Activated CD8-positive, alpha-beta memory T cell treated with anti-CD3 and anti-CD28 coated beads for 36 hours (primary cell): Measurements from ENCODE around the gene KANK3. TPM values are rescaled to one million over a fixed set of nuclear protein-coding genes. Genes with fewer than 3 reads are reported as not detected.
"Not testable (repeated sequence)": the region's sequence is repeated elsewhere in the genome, so short reads cannot be mapped to it uniquely, and the experiment has no call there.

Experiments used
- CTCF ChIA-PET: fragments of 350-600 bp; sonication (Branson Sonifier 250); formaldehyde crosslinking; loops from one replicate; lab custom pipeline; 2021; ENCODE audit warnings: antibody characterized with exemption; lab: Charles Lee
- POLR2A ChIA-PET: fragments of 350-600 bp; sonication (Branson Sonifier 250); formaldehyde crosslinking; loops from one replicate; lab custom pipeline; 2021; ENCODE audit warnings: antibody characterized with exemption; lab: Charles Lee
- total RNA-seq, 2 experiments: library from RNA; stranded (reverse); gene quantifications; one replicate each; pipeline ENCODE4 v1.2.3, GENCODE V29; 2021

The KANK3 gene
- total RNA-seq, 2 experiments from 2014 or later: 1.0 TPM

DNA sequence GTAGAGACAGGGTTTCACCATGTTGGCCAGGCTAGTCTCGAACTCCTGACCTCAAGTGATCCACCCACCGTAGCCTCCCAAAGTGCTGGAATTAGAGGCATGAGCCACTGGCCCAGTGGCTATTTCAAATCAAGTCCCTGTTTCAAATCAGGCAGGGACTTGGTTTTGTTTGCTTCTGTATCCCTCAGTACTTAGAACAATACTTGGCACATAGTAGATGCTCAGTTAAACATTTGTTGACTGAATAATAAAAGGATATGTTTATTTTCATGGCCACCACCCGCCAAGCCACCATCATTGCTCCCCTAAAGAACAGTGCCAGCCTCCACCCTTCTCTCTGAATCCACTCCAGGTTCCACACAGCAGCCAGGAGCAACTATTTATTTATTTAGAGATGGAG lies 17.6 kb downstream of the KANK3 start:
- POLR2A ChIA-PET: no interaction called here
- CTCF ChIA-PET: no interaction called here

DNA sequence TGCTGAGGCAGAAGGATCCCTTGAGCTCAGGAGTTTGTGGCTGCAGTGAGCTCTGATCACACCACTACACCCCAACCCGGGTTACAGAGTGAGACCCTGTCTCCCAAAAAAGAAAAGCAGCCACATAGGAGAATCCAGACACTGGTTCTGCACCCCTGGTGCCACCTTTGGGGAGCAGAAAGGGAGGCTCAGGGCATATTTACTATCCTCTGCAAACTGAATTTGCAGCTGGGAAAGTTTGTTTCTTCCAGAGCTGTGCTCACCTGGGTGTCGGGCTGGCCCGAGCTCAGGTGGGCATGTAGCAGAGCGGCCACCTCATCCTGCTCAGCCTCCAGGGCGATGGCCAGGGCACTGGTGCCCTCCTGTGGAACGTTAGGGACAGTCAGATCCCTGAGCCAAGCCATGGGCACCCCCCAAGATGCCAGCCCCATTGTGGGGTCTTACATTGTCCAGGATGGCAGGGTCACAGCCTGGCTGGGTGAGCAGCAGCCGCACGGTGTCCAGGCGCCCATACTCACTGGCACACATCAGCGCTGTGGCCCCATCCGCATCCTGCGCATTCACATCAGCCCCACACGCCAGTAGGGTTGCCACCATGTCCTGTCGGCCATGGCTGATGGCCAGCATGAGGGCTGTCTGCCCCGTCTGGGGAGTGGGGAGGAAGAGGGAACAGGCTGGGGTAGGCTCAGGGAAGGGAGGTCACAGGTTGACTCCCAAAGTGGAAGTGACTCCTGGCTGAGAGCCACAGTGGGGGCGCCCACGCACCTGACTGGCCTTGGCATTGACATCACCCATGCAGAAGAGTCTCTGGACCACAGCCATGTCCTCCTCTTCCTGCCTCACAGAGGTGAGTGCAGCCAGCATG lies 18.6 kb downstream of the KANK3 start:
- CTCF ChIA-PET: interaction anchor here (1.2 kb wide), 1 partner anchor 55 kb away, joined by 3 read pairs; no protein-coding TSS in a partner anchor
- POLR2A ChIA-PET: interaction anchor here (1.3 kb wide), 1 partner anchor 12 kb away, joined by 3 read pairs; no protein-coding TSS in a partner anchor

DNA sequence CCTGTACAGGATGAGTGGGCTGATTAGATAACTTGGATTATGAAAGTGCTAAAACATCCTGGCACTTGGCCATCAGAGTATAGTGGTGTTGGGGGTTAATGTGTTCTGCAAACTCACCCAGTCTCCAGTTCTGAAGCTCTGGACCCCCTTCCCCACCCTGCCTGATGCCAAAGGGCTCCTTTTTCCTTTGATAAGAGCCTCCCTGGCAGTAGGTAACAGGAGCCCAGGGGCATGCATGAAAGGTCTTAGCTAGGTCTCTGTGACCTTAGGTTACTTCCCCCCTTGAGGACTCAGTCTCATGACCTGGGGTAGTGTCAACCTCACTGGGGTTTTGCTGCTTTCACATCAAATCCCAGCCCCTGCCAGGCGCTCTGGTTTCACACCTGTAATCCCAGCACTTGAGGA lies 19.3 kb downstream of the KANK3 start:
- ChIA-PET POLR2A (interaction anchor here (1.2 to 1.3 kb wide), 2 partner anchors 13 to 17 kb away, joined by 3 to 6 read pairs; no protein-coding TSS in a partner anchor), CTCF (interaction anchor here (1.1 to 1.4 kb wide), 3 partner anchors 12 to 182 kb away, joined by 3 read pairs; no protein-coding TSS in a partner anchor)

DNA sequence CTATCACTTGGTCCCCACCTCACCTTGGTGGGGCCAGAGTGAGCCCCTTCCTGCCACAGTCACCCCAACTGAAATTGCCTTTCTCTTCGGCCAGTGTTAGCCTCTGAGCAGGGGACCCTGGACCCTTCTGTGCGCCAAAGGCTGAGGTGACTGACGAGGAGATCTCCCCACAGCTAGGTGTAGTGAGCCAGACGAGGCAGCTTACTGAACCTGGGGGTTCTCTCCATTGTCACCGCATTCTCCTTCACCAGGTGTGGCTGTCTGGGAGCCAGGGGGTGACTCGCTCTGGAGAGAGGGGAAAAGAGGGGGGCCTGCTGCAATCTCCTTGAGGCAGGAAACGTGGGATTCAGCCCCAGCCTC lies 20.4 kb downstream of the KANK3 start:
- ChIA-PET CTCF (interaction anchor here (1.2 to 1.4 kb wide), 2 partner anchors 183 to 378 kb away, joined by 3 to 4 read pairs; no protein-coding TSS in a partner anchor), POLR2A (interaction anchor here (0.7 to 1.2 kb wide), 2 partner anchors 15 to 277 kb away, joined by 3 to 6 read pairs; no protein-coding TSS in a partner anchor)

DNA sequence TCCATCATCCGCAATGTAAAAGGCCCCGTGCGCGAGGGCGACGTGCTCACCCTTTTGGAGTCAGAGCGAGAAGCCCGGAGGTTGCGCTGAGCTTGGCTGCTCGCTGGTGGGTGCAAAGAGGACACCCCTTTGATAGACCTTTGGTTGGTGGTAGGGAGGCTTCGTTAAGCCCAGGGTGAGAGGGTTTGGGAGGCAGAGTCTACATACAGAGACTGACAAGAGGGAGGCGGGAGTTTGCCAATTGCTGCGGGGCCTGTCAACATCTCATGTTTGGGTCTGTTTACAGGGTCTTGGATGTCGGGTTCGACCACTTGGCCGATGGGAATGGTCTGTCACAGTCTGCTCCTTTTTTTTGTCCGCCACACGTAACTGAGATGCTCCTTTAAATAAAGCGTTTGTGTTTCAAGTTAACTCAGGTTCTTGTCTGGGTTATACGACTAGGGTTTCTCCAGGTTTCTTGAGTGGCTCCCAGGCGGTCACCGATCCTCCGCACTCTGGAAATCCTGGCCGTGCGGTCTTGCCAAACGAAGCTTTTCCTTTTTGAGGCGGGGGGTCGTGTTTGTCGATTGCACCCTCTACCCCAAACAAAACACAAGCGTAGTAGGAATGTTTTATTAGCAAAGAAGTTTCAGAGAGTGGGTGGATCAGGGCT lies 20.9 kb downstream of the KANK3 start:
- CTCF ChIA-PET: interaction anchor here (1.1 to 1.2 kb wide), 2 partner anchors 20 to 378 kb away, joined by 3 to 4 read pairs; no protein-coding TSS in a partner anchor
- POLR2A ChIA-PET: interaction anchor here (0.6 to 2.0 kb wide), 3 partner anchors 12 to 29 kb away, joined by 3 to 7 read pairs (median 5); partner anchors contain the start of gene CD320

DNA sequence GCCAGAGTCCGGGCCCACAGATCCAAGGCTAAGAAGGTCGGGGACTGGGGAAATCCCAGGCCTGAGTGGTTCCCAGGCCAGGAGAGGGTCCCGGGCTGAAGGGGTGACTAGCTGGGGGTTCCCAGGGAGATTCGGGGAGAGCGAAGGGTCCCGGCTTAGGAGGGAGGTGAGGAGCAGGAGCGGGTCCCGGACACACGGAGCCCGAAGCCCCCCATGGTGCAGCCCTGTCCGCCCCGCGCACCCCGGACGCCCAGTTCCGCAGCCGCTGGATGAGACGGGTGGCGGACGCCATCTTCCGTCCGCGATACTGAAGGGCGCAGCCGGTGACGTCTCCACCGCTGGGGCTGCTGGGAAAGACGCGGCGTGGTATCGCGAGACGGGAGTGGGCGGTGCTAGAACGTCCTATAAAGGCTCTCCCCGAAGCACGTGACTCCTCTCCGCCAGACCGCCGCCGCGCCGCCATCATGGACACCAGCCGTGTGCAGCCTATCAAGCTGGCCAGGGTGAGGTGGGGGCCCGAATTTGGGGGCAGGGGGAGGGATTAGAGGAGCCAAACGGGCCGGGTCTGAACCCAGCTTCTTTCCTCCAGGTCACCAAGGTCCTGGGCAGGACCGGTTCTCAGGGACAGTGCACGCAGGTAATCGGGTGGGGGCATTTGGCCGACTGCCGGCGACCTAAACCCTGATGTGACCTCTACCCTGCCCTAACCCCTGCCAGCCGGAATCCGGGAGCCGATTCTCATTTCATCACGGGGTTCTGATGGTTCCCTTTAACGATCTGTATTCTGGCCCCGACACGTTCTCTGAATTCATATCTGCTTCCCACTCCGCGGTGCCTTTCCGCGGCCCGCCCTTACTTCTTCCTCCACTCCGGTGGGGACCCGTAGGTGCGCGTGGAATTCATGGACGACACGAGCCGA lies 21.7 kb downstream of the KANK3 start, which contains the start of the genes NDUFA7 and RPS28:
NDUFA7 (minus strand) TSS at position 309 of the 919 bp plus-strand sequence; CDS start at position 292, 17 bp downstream.
RPS28 (plus strand) TSS at position 430 of the 919 bp plus-strand sequence; CDS start at position 465, 35 bp downstream.
- ChIA-PET CTCF (interaction anchor here (1.0 to 1.1 kb wide), 2 partner anchors 14 to 21 kb away, joined by 3 to 5 read pairs; no protein-coding TSS in a partner anchor), POLR2A (interaction anchor here (0.6 to 2.0 kb wide), 6 partner anchors 13 to 37 kb away, joined by 3 to 7 read pairs (median 4); partner anchors contain the start of gene CD320)

DNA sequence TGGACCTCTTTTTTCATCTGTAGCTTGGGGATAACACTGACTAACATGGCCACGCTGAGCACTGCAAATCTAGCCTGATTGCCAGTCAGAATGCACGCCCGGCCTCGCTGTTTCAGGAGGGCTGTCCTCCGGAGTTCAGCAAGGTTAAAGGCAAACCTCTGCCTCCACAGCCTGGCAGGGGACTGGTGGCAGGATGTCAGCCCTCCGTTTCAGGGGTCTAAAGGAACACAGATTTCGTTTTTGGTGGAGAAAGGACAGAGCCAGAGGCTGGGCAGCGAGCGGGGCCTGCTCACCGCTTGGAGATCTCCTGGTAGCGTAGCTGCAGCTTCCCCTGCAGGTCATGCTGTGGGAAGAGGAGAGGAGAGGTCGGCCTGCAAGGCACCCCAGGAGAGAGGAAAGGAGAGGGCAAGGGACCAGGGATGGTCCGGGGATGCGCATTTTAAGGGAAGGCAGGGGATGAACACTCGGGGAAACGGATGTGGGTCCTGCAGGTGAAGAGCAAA lies 22.4 kb downstream of the KANK3 start:
- CTCF ChIA-PET: interaction anchor here (1.0 kb wide), 2 partner anchors 14 kb away, joined by 3 to 5 read pairs; no protein-coding TSS in a partner anchor
- POLR2A ChIA-PET: interaction anchor here (0.6 to 2.0 kb wide), 6 partner anchors 9 to 54 kb away, joined by 3 to 7 read pairs (median 3); partner anchors contain the start of gene CD320

DNA sequence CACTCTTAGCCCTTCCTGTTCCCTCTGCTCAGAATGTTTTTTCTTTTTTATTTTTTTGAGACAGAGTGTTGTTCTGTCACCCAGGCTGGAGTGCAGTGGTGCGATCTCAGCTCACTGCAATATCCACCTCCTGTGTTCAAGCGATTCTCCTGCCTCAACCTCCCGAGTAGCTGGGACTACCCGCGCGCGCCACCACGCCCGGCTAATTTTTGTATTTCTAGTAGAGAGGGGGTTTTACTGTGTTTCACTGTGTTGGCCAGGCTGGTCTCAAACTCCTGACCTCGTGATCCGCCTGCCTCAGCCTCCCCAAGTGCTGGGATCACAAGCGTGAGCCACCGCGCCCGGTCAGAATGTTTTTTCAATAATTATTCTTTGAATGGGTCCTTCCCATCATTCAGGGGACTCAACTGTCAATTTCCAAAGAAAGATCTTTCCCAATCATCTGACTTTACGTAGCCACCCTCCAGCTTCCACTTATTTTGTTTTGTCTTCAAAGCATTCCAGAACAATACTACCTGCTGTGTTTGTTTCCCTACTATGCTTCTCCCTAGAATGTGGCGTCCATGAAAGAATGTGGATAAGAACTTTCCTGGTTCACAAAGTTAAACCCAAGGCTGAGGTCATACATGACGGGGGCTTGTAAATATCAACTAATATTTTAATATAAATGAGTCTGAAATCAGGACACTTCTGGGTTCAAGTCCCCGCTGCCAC lies 23.1 kb downstream of the KANK3 start:
- ChIA-PET POLR2A (interaction anchor here (0.5 to 0.9 kb wide), 3 partner anchors 8 to 582 kb away, joined by 3 read pairs; no protein-coding TSS in a partner anchor), CTCF (interaction anchor here (0.5 to 1.0 kb wide), 3 partner anchors 13 to 21 kb away, joined by 3 to 5 read pairs (median 4); no protein-coding TSS in a partner anchor)

DNA sequence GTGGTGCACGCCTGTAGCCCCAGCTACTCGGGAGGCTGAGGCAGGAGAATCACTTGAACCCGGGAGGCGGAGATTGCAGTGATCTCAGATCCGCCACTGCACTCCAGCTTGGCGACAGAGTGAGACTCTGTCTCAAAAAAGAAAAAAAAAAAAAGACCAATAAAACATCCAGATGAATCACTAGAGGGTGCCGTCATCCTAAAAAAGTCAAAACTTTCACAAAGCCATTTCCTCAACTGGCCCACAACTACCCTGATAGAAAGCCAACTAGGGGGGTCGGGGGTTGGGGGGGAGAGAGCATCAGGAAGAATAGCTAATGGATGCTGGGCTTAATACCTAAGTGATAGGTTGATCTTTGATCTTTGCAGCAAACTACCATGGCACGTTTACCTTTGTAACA lies 24.2 kb downstream of the KANK3 start:
- ChIA-PET CTCF (interaction anchor here (0.7 to 0.8 kb wide), 2 partner anchors 50 to 361 kb away, joined by 3 to 4 read pairs; no protein-coding TSS in a partner anchor), POLR2A (interaction anchor here (0.6 kb wide), 1 partner anchor 16 kb away, joined by 3 read pairs; no protein-coding TSS in a partner anchor)

DNA sequence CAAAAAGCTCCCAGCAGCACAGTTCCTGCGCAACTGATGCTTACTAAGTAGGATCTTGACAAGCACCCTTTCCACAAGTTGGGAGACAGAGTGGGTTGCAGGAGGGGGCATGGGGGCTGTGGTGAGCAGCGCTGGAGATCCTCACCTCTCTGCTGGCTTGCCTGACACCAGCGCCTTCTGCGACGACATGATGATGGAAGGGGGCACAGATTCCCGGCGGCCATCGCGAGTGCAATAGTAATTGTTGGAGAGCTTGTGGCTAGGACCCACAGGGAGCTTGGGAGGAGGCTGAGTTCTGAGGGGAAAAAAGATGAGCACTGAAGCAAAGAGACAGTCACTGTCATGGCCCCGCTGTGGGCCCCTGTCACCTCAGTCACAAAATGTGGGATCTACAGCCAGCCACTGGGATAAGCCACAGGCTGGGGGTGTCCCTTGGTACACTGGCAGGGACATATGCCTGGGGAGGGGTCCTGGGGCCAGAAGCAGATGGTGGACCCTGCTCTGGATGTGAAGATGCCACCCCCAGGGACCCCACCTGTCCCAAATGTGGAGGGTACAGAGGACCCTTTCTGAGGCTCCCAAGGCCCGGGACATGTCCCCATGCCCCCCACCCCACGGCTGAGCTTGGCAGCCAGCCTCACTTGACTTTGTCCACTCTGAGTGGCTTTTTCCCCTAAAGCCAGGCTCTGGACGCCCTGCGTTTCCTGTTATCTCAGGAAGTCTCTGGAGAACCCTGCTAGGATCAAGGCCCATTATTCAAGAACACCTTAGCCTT lies 26.5 kb downstream of the KANK3 start:
- CTCF ChIA-PET: no interaction called here
- POLR2A ChIA-PET: no interaction called here

DNA sequence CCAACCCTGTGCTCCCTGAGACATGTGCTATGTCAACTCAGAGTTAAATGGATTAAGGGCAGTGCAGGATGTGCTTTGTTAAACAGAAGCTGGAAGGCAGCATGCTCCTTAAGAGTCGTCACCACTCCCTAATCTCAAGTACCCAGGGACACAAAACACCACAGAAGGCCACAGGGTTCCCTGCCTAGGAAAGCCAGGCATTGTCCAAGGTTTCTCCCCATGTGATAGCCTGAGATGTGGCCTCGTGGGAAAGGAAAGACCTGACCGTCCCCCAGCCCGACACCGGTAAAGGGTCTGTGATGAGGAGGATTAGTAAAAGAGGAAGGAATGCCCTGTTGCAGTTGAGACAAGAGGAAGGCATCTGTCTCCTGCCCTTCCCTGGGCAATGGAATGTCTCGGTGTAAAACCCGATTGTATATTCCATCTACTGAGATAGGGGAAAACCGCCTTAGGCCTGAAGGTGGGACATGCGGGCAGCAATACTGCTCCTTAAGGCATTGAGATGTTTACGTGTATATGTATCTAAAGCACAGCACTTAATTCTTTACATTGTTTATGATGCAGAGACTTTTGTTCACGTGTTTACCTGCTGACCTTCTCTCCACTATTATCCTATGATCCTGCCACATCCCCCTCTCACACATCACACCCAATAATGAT lies 28.0 kb downstream of the KANK3 start:
- POLR2A ChIA-PET, CTCF ChIA-PET: not testable (repeated sequence)

DNA sequence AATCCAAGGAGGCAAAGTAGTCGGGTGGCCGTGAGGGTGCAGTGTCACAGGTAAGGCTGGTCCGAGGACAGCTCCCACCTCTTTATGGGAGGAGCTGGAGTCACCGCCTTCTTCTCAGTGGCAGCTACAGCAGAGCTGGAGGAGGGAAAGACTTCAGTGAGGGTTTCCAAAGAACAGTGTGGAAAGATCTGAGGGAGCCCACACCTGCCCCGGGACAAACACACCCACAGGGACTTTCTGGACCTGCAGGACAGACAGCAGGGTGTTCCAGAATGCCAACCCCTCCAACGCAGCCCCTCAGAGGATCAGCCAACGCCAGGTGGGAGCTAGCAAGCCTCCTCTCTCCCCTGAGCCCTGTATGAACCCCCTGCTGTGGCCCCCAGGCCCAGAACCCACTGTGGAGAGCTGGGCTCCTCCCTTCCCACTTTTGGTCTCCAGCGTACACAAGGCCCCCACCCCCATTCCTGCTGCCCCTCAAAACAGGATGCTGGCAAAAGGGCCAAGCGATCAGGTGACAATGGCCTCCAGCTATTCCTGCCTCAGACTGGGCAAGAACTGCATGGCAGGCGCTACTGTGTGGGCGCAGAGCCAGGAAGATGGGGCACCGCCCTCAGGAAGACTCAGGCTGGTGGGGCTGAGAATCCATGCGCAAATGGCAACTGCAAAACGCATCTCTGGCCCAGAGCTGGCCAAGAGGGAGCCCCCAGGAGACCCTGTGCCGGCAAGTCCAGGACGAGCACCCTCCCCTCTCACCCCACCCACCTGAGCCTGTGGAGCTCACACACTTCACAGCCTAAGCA lies 31.4 kb downstream of the KANK3 start:
- CTCF ChIA-PET: no interaction called here
- POLR2A ChIA-PET: interaction anchor here (1.0 kb wide), 1 partner anchor 9 kb away, joined by 3 read pairs; no protein-coding TSS in a partner anchor

DNA sequence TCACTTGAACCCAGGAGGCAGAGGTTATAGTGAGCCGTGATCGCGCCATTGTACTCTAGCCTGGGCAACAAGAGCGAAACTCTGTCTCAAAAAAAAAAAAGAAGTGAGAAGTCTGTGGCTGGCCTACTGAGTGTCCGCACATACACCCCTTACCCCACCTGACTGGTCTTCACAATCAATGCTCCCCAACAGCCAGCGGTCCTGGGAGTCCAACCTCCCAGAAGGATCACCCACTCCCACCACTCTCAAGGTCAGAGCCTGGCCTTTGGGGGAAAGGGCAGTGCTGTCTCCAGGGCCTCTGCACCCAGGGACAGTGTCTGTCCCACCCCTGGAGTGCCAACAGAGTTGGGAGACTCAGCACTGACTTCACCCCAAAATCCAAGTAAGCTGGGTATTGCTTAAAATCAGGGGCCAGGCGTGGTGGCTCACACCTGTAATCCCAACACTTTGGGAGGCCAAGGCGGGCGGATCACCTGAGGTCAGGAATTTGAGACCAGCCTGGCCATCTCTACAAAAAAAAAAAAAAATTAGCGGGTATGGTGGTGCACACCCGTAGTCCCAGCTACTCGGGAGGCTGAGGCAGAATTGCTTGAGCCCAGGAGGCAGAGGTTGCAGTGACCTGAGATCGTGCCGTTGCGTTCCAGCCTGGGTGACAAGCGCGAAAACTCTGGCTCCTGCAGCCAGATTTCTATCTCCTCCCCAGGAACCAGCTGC lies 32.6 kb downstream of the KANK3 start:
- ChIA-PET CTCF (interaction anchor here (0.7 kb wide), 1 partner anchor 24 kb away, joined by 3 read pairs; no protein-coding TSS in a partner anchor), POLR2A (no interaction called here)

DNA sequence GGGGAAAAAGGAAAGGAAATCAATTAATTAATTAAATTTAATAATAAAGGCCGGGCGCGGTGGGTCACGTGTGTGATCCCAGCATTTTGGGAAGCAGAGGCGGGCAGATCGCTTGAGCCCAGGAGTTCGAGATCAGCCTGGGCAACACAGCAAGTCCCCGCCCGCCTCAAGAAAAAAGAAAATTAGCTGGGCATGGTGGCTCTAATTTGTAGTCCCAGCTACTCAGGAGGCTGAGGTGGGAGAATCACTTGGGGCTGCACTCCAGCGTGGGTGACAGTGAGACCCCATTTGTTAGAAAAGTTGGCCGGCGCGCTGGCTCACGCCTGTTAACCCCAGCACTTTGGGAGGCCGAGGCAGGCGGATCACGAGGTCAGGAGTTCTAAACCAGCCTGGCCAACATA lies 34.2 kb downstream of the KANK3 start:
- ChIA-PET POLR2A (interaction anchor here (1.9 kb wide), 1 partner anchor 13 kb away, joined by 7 read pairs; the partner anchor contains the start of genes NDUFA7 and RPS28), CTCF (interaction anchor here (1.4 kb wide), 1 partner anchor 44 kb away, joined by 5 read pairs; no protein-coding TSS in a partner anchor)
